ENCODE data around the gene OCSTAMP.

OCSTAMP gene

GRCh38 chr20:46545827-46546138 lies 4.7 kb downstream of the OCSTAMP start:
- H3K27me3 ChIP-seq (ENCODE audit: insufficient read depth, poor library complexity, severe bottlenecking): no peaks in the 10 kb centered on the region
- H3K27ac ChIP-seq (replicated peaks): peak overlapping the region; percentile 40
- no peak for DNase-seq (ENCODE audit: low read depth in 1 of 2, low spot score in 1 of 2)
- no peak overlapping the region for H3K4me3 ChIP-seq (replicated peaks; ENCODE audit: insufficient read depth, low read length)
- TF ChIP-seq, protein P1, sequence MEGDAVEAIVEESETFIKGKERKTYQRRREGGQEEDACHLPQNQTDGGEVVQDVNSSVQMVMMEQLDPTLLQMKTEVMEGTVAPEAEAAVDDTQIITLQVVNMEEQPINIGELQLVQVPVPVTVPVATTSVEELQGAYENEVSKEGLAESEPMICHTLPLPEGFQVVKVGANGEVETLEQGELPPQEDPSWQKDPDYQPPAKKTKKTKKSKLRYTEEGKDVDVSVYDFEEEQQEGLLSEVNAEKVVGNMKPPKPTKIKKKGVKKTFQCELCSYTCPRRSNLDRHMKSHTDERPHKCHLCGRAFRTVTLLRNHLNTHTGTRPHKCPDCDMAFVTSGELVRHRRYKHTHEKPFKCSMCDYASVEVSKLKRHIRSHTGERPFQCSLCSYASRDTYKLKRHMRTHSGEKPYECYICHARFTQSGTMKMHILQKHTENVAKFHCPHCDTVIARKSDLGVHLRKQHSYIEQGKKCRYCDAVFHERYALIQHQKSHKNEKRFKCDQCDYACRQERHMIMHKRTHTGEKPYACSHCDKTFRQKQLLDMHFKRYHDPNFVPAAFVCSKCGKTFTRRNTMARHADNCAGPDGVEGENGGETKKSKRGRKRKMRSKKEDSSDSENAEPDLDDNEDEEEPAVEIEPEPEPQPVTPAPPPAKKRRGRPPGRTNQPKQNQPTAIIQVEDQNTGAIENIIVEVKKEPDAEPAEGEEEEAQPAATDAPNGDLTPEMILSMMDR (IDR thresholded peaks at IDR 0.05; ENCODE audit: insufficient read depth, low read length): no peak
- TF ChIP-seq GABPA (IDR thresholded peaks at IDR 0.05; ENCODE audit: low read depth) (no peak), SPI1 (IDR thresholded peaks at IDR 0.05; ENCODE audit: borderline replicate concordance, low read depth) (no peak), POLR2AphosphoS5 (IDR thresholded peaks at IDR 0.05; ENCODE audit: low read depth) (no peak)
- TF ChIP-seq, protein P2, sequence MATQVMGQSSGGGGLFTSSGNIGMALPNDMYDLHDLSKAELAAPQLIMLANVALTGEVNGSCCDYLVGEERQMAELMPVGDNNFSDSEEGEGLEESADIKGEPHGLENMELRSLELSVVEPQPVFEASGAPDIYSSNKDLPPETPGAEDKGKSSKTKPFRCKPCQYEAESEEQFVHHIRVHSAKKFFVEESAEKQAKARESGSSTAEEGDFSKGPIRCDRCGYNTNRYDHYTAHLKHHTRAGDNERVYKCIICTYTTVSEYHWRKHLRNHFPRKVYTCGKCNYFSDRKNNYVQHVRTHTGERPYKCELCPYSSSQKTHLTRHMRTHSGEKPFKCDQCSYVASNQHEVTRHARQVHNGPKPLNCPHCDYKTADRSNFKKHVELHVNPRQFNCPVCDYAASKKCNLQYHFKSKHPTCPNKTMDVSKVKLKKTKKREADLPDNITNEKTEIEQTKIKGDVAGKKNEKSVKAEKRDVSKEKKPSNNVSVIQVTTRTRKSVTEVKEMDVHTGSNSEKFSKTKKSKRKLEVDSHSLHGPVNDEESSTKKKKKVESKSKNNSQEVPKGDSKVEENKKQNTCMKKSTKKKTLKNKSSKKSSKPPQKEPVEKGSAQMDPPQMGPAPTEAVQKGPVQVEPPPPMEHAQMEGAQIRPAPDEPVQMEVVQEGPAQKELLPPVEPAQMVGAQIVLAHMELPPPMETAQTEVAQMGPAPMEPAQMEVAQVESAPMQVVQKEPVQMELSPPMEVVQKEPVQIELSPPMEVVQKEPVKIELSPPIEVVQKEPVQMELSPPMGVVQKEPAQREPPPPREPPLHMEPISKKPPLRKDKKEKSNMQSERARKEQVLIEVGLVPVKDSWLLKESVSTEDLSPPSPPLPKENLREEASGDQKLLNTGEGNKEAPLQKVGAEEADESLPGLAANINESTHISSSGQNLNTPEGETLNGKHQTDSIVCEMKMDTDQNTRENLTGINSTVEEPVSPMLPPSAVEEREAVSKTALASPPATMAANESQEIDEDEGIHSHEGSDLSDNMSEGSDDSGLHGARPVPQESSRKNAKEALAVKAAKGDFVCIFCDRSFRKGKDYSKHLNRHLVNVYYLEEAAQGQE (IDR thresholded peaks at IDR 0.05; ENCODE audit: insufficient replicate concordance, low read depth): no peak

- TF ChIP-seq, protein P1 (IDR thresholded peaks at IDR 0.05; ENCODE audit: insufficient read depth, low read length): no peak
- TF ChIP-seq SPI1 (IDR thresholded peaks at IDR 0.05; ENCODE audit: borderline replicate concordance, low read depth) (peak; percentile 70), GABPA (IDR thresholded peaks at IDR 0.05; ENCODE audit: low read depth) (peak; percentile 51; the same call in 1 of the 2 replicates), POLR2AphosphoS5 (IDR thresholded peaks at IDR 0.05; ENCODE audit: low read depth) (peak; percentile 90)
- TF ChIP-seq, protein P2 (IDR thresholded peaks at IDR 0.05; ENCODE audit: insufficient replicate concordance, low read depth): no peak
- DNase-seq (ENCODE audit: low read depth in 1 of 2, low spot score in 1 of 2): peak; percentile 95 to 97
- Histone ChIP-seq H3K27ac (replicated peaks) (peak overlapping the region; percentile 40), H3K27me3 (ENCODE audit: insufficient read depth, poor library complexity, severe bottlenecking) (peaks cover 2% of the 10 kb centered on the region), H3K4me3 (replicated peaks; ENCODE audit: insufficient read depth, low read length) (no peak overlapping the region)
Measured at GRCh38 chr20:46545077-46545826, 5.2 kb downstream of the OCSTAMP start.

GRCh38 chr20:46544576-46544975 lies 5.9 kb downstream of the OCSTAMP start:
- Histone ChIP-seq H3K27me3 (ENCODE audit: insufficient read depth, poor library complexity, severe bottlenecking) (peaks cover 5% of the 10 kb centered on the region), H3K4me3 (replicated peaks; ENCODE audit: insufficient read depth, low read length) (no peak overlapping the region), H3K27ac (replicated peaks) (peak overlapping the region; percentile 34)
- TF ChIP-seq SPI1 (IDR thresholded peaks at IDR 0.05; ENCODE audit: borderline replicate concordance, low read depth) (no peak), POLR2AphosphoS5 (IDR thresholded peaks at IDR 0.05; ENCODE audit: low read depth) (no peak), GABPA (IDR thresholded peaks at IDR 0.05; ENCODE audit: low read depth) (no peak)
- TF ChIP-seq, protein P1 (IDR thresholded peaks at IDR 0.05; ENCODE audit: insufficient read depth, low read length): no peak
- TF ChIP-seq, protein P2 (IDR thresholded peaks at IDR 0.05; ENCODE audit: insufficient replicate concordance, low read depth): no peak
- peak in 1 of 2 experiments; percentile 9 for DNase-seq (ENCODE audit: low read depth in 1 of 2, low spot score in 1 of 2)
